ENCODE data around the gene GNAL.

GRCh38 chr18:11672846-11673454, 16.1 kb upstream of the GNAL start:
- TF ChIP-seq, protein P1, sequence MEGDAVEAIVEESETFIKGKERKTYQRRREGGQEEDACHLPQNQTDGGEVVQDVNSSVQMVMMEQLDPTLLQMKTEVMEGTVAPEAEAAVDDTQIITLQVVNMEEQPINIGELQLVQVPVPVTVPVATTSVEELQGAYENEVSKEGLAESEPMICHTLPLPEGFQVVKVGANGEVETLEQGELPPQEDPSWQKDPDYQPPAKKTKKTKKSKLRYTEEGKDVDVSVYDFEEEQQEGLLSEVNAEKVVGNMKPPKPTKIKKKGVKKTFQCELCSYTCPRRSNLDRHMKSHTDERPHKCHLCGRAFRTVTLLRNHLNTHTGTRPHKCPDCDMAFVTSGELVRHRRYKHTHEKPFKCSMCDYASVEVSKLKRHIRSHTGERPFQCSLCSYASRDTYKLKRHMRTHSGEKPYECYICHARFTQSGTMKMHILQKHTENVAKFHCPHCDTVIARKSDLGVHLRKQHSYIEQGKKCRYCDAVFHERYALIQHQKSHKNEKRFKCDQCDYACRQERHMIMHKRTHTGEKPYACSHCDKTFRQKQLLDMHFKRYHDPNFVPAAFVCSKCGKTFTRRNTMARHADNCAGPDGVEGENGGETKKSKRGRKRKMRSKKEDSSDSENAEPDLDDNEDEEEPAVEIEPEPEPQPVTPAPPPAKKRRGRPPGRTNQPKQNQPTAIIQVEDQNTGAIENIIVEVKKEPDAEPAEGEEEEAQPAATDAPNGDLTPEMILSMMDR (IDR thresholded peaks at IDR 0.05) = no peak
- TF ChIP-seq POLR2A (IDR thresholded peaks at IDR 0.05) (no peak), EP300 (IDR thresholded peaks at IDR 0.05) (no peak), POLR2AphosphoS5 (IDR thresholded peaks at IDR 0.05) (no peak)

Data from sigmoid colon (tissue), 4 donors.